ENCODE data around the gene ATE1.
"Not testable (repeated sequence)": the region's sequence is repeated elsewhere in the genome, so short reads cannot be mapped to it uniquely, and the experiment has no call there.

GRCh38 chr10:121930268-121931085 lies 2.6 kb upstream of the ATE1 start:
- not testable (repeated sequence) for TF ChIP-seq CTCF, POLR2A (IDR thresholded peaks at IDR 0.05)

Measured in uterus (tissue), 2 donors.